Esophagus squamous epithelium (tissue), 5 donors: ENCODE measurements around the gene RCSD1. TPM values are rescaled to one million over a fixed set of nuclear protein-coding genes. Genes with fewer than 3 reads are reported as not detected.

Experiments used
- DNase-seq: peaks from one replicate; lab custom pipeline; 2025; lab: John Stamatoyannopoulos, UW
- H3K27ac ChIP-seq, 4 donors: fragments of 200-600 bp; sonication (generic); one replicate each; pipeline ENCODE4 v1.5.1; 2016 to 2019; ENCODE audit warnings: mild to moderate bottlenecking in 1 of 4
- H3K27me3 ChIP-seq, 4 donors: fragments of 200-600 bp; sonication (generic); 1 replicate in 3 of 4; 2 replicates in 1 of 4; pipeline versions ENCODE4 v1.5.1 to v1.6.0; 2017 to 2021; ENCODE audit warnings: antibody characterized with exemption in 1 of 4
- H3K36me3 ChIP-seq, 3 donors: fragments of 200-600 bp; sonication (generic); one replicate each; pipeline ENCODE4 v1.5.1; 2016 to 2019
- H3K4me1 ChIP-seq, 3 donors: fragments of 200-600 bp; sonication (generic); one replicate each; pipeline ENCODE4 v1.5.1; 2017 to 2019
- H3K4me3 ChIP-seq, 4 donors: fragments of 200-600 bp; sonication (generic); 1 replicate in 3 of 4; 2 replicates in 1 of 4; pipeline ENCODE4 v1.5.1; 2016 to 2019; ENCODE audit warnings: mild to moderate bottlenecking in 2 of 4, moderate library complexity in 1 of 4
- H3K9me3 ChIP-seq, 3 donors: fragments of 200-600 bp; sonication (generic); one replicate each; pipeline ENCODE4 v1.5.1; 2016 to 2019
- CTCF ChIP-seq, 6 experiments: fragments of 450-650 bp in 4 of 6; fragments of 200-600 bp in 2 of 6; sonication (generic) in 2 of 6; IDR thresholded peaks; one replicate each; pipeline ENCODE4 v1.5.1; 2016 to 2019; ENCODE audit warnings: antibody characterized with exemption in 6 of 6, mild to moderate bottlenecking in 4 of 6, moderate library complexity in 4 of 6
- POLR2A ChIP-seq, 4 donors: fragments of 450-650 bp; IDR thresholded peaks; one replicate each; pipeline ENCODE4 v1.6.1; 2017; ENCODE audit warnings: antibody characterized with exemption in 4 of 4, mild to moderate bottlenecking in 4 of 4, moderate library complexity in 3 of 4
- WGBS, 2 donors: methylation state at CpG; one replicate each; pipeline ENCODE4 v1.1.5; 2018; 5-methylcytosine and 5-hydroxymethylcytosine counted together
- intact Hi-C: fragments of 100-400 bp; cut with DNase I; formaldehyde crosslinking; loops from one replicate; pipeline ENCODE4 v1.15.0; 2022
- total RNA-seq, 4 donors: library from RNA; depleted of rRNA; stranded (reverse); fragments of >200 nt; gene quantifications; one replicate each; pipeline ENCODE4 v1.1.0, GENCODE V29; 2016
- donor health status: DM: yes; HTN: yes; CAD: no.

RCSD1 gene
- total RNA-seq, 4 donors from 2014 or later, result 1.2 to 17.7 (median 3.4) TPM

- intact Hi-C loops, result no loop called here
- Histone ChIP-seq H3K36me3 (no peaks in the 10 kb centered on the region), H3K9me3 (no peaks in the 10 kb centered on the region), H3K4me3 (no peak overlapping the region), H3K27me3 (no peaks in the 10 kb centered on the region), H3K4me1 (peaks cover 0 to 34% (median 7%) of the 10 kb centered on the region in 3 donors), H3K27ac (peak overlapping the region in 2 of 4 donors; percentile 16 to 25)
- TF ChIP-seq CTCF (IDR thresholded peaks at IDR 0.05) (no peak), POLR2A (IDR thresholded peaks at IDR 0.05) (no peak)
- WGBS, 2 donors, result 62 to 70% methylated on average over 3 of the region's 3 CpGs
- DNase-seq, result no peak
Measured at GRCh38 chr1:167711797-167712196, 81.8 kb downstream of the RCSD1 start.

- no peak for TF ChIP-seq CTCF (IDR thresholded peaks at IDR 0.05)
- TF ChIP-seq POLR2A (IDR thresholded peaks at IDR 0.05), result no peak
- Histone ChIP-seq H3K36me3 (no peaks in the 10 kb centered on the region), H3K27ac (peak overlapping the region; percentile 85 to 92 (median 92)), H3K4me3 (peak overlapping the region; percentile 46 to 83 (median 71)), H3K9me3 (no peaks in the 10 kb centered on the region), H3K27me3 (no peaks in the 10 kb centered on the region), H3K4me1 (peaks cover 0 to 36% (median 7%) of the 10 kb centered on the region in 3 donors)
- 25 to 37% methylated on average over 27 to 30 of the region's 31 CpGs for WGBS, 2 donors
- intact Hi-C loops, result no loop called here
- DNase-seq, result no peak
Measured at GRCh38 chr1:167713330-167714081, 83.5 kb downstream of the RCSD1 start.

GRCh38 chr1:167714098-167714438 lies 84.0 kb downstream of the RCSD1 start:
- intact Hi-C loops, result no loop called here
- no peak for TF ChIP-seq POLR2A (IDR thresholded peaks at IDR 0.05)
- TF ChIP-seq CTCF (IDR thresholded peaks at IDR 0.05), result no peak
- peak overlapping the region; percentile 46 to 83 (median 71) for H3K4me3 ChIP-seq
- WGBS, 2 donors, result 0 to 3% methylated on average over 4 to 10 of the region's 28 CpGs
- peaks cover 0 to 36% (median 7%) of the 10 kb centered on the region in 3 donors for H3K4me1 ChIP-seq
- DNase-seq, result no peak
- H3K27me3 ChIP-seq, result no peaks in the 10 kb centered on the region
- no peaks in the 10 kb centered on the region for H3K36me3 ChIP-seq
- H3K9me3 ChIP-seq, result no peaks in the 10 kb centered on the region
- H3K27ac ChIP-seq, result peak overlapping the region; percentile 85 to 92 (median 92)

GRCh38 chr1:167714439-167715156 lies 84.6 kb downstream of the RCSD1 start:
- H3K27ac ChIP-seq, result peak overlapping the region; percentile 85 to 92 (median 92)
- no peaks in the 10 kb centered on the region for H3K27me3 ChIP-seq
- 0 to 2% methylated on average over 17 to 37 of the region's 50 CpGs for WGBS, 2 donors
- TF ChIP-seq CTCF (IDR thresholded peaks at IDR 0.05) (peak in 2 of 6 experiments; percentile 17), POLR2A (IDR thresholded peaks at IDR 0.05) (peak in 1 of 4 donors; percentile 36)
- peaks cover 0 to 36% (median 7%) of the 10 kb centered on the region in 3 donors for H3K4me1 ChIP-seq
- intact Hi-C loops, result loop anchor here (5.0 kb wide), 1 partner anchor 88 kb away; no protein-coding TSS in a partner anchor
- no peaks in the 10 kb centered on the region for H3K36me3 ChIP-seq
- DNase-seq, result no peak
- no peaks in the 10 kb centered on the region for H3K9me3 ChIP-seq
- peak overlapping the region; percentile 46 to 83 (median 71) for H3K4me3 ChIP-seq
